Nephron (organoid): ENCODE data around the gene ADGRG1.

Experiments used
- H3K27ac Mint-ChIP-seq, 3 experiments: 2 replicates each; pipeline ENCODE4 v1.8.0; 2020; ENCODE audit warnings: mixed read lengths in 3 of 3, mild to moderate bottlenecking in 2 of 3, moderate library complexity in 1 of 3
- H3K27me3 Mint-ChIP-seq: 2 replicates; pipeline ENCODE4 v1.8.0; 2021; ENCODE audit warnings: low read depth, mild to moderate bottlenecking, moderate library complexity, mixed read lengths
- H3K36me3 Mint-ChIP-seq: 2 replicates; pipeline ENCODE4 v1.8.0; 2020; ENCODE audit warnings: low read depth, mixed read lengths
- H3K4me1 Mint-ChIP-seq: 2 replicates; pipeline ENCODE4 v1.8.0; 2020; ENCODE audit warnings: mixed read lengths
- H3K4me3 Mint-ChIP-seq, 3 experiments: 2 replicates each; pipeline ENCODE4 v1.8.0; 2020; ENCODE audit warnings: mild to moderate bottlenecking in 3 of 3, mixed read lengths in 3 of 3, moderate library complexity in 2 of 3
- H3K9me3 Mint-ChIP-seq: 2 replicates; pipeline ENCODE4 v1.8.0; 2020; ENCODE audit warnings: mixed read lengths
- CTCF ChIP-seq, 3 experiments: fragments of 200-600 bp; sonication (generic); IDR thresholded peaks; one replicate each; pipeline ENCODE4 v1.5.0; 2021; ENCODE audit warnings: antibody characterized with exemption in 3 of 3; ENCODE audit not compliant: unreplicated experiment in 3 of 3

The ADGRG1 gene

GRCh38 chr16:57611706-57612105 lies 16.7 kb upstream of the ADGRG1 start:
- TF ChIP-seq CTCF (IDR thresholded peaks at IDR 0.05; ENCODE audit: unreplicated experiment in 3 of 3): no peak
- no peaks in the 10 kb centered on the region for H3K9me3 Mint-ChIP-seq
- peaks cover 13% of the 10 kb centered on the region for H3K27me3 Mint-ChIP-seq
- H3K4me3 Mint-ChIP-seq: no peak overlapping the region
- no peak overlapping the region for H3K27ac Mint-ChIP-seq
- H3K4me1 Mint-ChIP-seq: peaks cover 40% of the 10 kb centered on the region
- no peaks in the 10 kb centered on the region for H3K36me3 Mint-ChIP-seq

DNA sequence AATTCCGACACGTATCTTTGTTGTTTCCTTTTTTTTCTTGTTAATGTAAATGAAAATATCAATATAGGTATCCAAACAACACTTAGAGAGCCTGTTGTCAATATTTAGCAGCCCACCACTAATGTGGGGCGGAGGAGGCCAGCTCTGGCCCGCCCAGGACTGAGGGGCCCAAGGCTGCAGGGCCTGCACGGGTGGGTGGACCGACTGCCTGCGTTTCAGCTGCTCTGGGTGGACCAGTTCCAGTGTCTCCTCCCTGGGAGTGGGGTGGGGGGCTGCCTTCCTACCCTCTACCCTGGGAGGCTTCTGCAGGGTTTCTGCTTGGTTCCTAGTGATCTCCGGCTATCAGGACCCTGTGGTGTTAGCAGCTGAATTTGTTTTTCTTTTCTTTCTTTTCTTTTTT lies 15.9 kb upstream of the ADGRG1 start:
- Mint-ChIP-seq H3K4me1 (peaks cover 35% of the 10 kb centered on the region), H3K4me3 (no peak overlapping the region), H3K27ac (no peak overlapping the region), H3K36me3 (no peaks in the 10 kb centered on the region), H3K27me3 (peaks cover 9% of the 10 kb centered on the region), H3K9me3 (no peaks in the 10 kb centered on the region)
- no peak for TF ChIP-seq CTCF (IDR thresholded peaks at IDR 0.05; ENCODE audit: unreplicated experiment in 3 of 3)

DNA sequence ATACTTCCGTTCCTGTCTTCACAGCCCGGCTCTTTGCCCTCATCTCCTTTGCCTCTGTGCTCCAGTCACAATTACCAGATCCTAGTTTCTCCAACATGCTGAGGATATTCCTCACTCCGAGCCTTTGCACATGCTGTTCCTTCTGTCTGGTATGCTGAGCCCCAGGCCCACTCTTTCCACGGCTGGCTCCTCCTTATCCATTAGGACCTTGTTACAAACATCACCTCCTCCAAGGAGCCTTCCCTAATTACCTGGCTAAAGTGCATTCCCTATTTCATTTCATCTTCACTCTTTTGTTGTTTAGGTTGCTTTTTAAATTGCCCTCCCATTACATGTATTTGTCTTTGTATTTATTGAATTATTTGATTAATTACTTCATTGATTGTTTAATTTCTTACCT lies 14.9 kb upstream of the ADGRG1 start:
- Mint-ChIP-seq H3K36me3 (no peaks in the 10 kb centered on the region), H3K4me3 (no peak overlapping the region), H3K4me1 (peaks cover 39% of the 10 kb centered on the region), H3K9me3 (no peaks in the 10 kb centered on the region), H3K27ac (peak overlapping the region in 1 of 3 experiments; percentile 10), H3K27me3 (peaks cover 12% of the 10 kb centered on the region)
- TF ChIP-seq CTCF (IDR thresholded peaks at IDR 0.05; ENCODE audit: unreplicated experiment in 3 of 3): no peak

DNA sequence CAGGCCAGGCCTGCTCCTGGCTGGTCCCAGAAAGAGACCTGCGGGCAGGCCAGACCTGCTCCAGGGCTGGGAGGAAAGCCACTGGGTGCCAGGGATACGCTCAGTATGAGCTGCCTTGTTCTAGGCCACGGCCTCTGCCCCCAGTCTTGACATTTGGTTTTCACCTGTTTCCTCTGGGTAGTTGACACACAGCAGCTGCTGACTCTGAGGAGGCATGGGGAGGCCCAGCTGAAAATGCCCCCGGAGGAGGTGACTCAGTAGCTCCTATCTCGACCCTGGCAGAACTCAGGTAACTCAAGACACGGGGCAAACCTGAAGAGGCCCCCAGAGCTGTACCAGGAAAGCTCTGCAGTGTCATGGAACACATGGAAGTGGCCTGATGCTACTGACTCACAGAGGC lies 13.9 kb upstream of the ADGRG1 start:
- Mint-ChIP-seq H3K4me1 (peaks cover 34% of the 10 kb centered on the region), H3K27ac (no peak overlapping the region), H3K9me3 (no peaks in the 10 kb centered on the region), H3K36me3 (no peaks in the 10 kb centered on the region), H3K4me3 (no peak overlapping the region), H3K27me3 (peaks cover 12% of the 10 kb centered on the region)
- no peak for TF ChIP-seq CTCF (IDR thresholded peaks at IDR 0.05; ENCODE audit: unreplicated experiment in 3 of 3)

DNA sequence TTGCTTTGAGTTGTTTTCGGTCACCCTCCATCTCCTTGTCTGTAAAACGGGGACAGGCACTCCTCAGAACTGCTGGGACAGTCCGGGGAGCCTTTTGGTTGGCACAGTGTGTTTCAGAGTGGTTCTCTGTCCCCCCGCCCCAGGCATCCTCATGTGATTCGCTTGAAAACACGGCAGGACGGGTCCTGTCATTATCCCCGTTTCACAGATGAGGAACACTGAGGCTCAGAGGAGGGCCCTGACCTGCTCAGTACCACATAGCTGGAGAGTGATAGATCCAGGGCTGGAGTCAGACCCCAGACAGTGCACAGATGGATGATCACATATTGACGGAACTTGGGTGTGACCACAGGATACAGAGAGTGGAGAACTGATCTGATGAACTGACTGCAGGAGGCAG lies 13.5 kb upstream of the ADGRG1 start:
- no peak overlapping the region for H3K4me3 Mint-ChIP-seq
- no peaks in the 10 kb centered on the region for H3K36me3 Mint-ChIP-seq
- TF ChIP-seq CTCF (IDR thresholded peaks at IDR 0.05; ENCODE audit: unreplicated experiment in 3 of 3): no peak
- peaks cover 30% of the 10 kb centered on the region for H3K4me1 Mint-ChIP-seq
- no peak overlapping the region for H3K27ac Mint-ChIP-seq
- H3K27me3 Mint-ChIP-seq: peaks cover 12% of the 10 kb centered on the region
- no peaks in the 10 kb centered on the region for H3K9me3 Mint-ChIP-seq

- H3K9me3 Mint-ChIP-seq: no peaks in the 10 kb centered on the region
- peaks cover 22% of the 10 kb centered on the region for H3K4me1 Mint-ChIP-seq
- no peak overlapping the region for H3K4me3 Mint-ChIP-seq
- H3K36me3 Mint-ChIP-seq: no peaks in the 10 kb centered on the region
- no peak overlapping the region for H3K27ac Mint-ChIP-seq
- peaks cover 9% of the 10 kb centered on the region for H3K27me3 Mint-ChIP-seq
- no peak for TF ChIP-seq CTCF (IDR thresholded peaks at IDR 0.05; ENCODE audit: unreplicated experiment in 3 of 3)
Measured at GRCh38 chr16:57615813-57616212, 12.6 kb upstream of the ADGRG1 start.
